Left ventricle myocardium inferior (tissue), 1 donor: ENCODE results near the gene CD300H. TPM values are rescaled to one million over a fixed set of nuclear protein-coding genes. Genes with fewer than 3 reads are reported as not detected.

Experiments used
- DNase-seq: peaks from one replicate; pipeline ENCODE4 v3.0.0-alpha.2; 2020
- H3K27ac ChIP-seq: fragments of 200-600 bp; replicated peaks from 2 replicates; pipeline ENCODE4 v1.8.0; 2021
- H3K27me3 ChIP-seq: fragments of 200-600 bp; 2 replicates; pipeline ENCODE4 v1.8.0; 2021; ENCODE audit warnings: low read depth
- H3K36me3 ChIP-seq: fragments of 200-600 bp; 2 replicates; pipeline ENCODE4 v1.8.0; 2021
- H3K4me1 ChIP-seq: fragments of 200-600 bp; 2 replicates; pipeline ENCODE4 v1.8.0; 2021
- H3K4me3 ChIP-seq: fragments of 200-600 bp; 2 replicates; pipeline ENCODE4 v1.8.0; 2021; ENCODE audit warnings: mild to moderate bottlenecking, moderate library complexity
- H3K9me3 ChIP-seq: fragments of 200-600 bp; replicated peaks from 2 replicates; pipeline ENCODE4 v1.8.0; 2021
- intact Hi-C: fragments of 100-400 bp; cut with micrococcal nuclease; formaldehyde crosslinking; loops from one replicate; pipeline ENCODE4 v1.11.0; 2022
- total RNA-seq: library from RNA; stranded (reverse); fragmentation: NEBNext Ultra II Directional; extraction: Animal tissue kit (Norgen Biotek cat#: 25700); gene quantifications from one replicate; pipeline ENCODE4 v1.2.1, GENCODE V29; 2021
- TF ChIP-seq, protein P1 (sequence below): fragments of 200-600 bp; IDR thresholded peaks from 2 replicates; pipeline ENCODE4 v1.8.0; 2021; ENCODE audit warnings: antibody characterized with exemption, mild to moderate bottlenecking, borderline replicate concordance
- donor health status: DM: no; HTN: yes; CAD: no; lungs with severe emphysema.

CD300H gene
- total RNA-seq, 1 donor from 2014 or later, result not detected

DNA sequence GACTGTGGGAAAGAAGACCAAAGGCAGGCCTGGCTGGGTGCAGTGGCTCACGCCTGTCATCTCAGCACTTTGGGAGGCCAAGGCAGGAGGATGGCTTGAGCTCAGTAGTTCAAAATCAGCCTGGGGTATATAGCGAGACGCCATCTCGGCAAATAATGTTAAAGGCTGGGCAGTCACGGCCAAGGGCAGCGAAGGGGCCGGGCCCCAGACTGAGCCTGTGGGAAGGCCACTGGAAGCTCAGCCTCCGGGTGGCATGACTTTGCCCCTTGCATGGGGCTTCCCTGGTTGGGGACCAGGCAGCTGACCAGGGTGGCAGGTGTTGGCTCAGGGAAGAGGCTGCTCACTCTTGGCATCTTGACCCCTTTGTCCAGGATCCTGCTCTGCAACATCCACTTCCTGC lies 38.7 kb upstream of the CD300H start:
- no peak overlapping the region for H3K4me3 ChIP-seq
- H3K27ac ChIP-seq, result no peak overlapping the region
- intact Hi-C loops, result no loop called here
- TF ChIP-seq, protein P1, sequence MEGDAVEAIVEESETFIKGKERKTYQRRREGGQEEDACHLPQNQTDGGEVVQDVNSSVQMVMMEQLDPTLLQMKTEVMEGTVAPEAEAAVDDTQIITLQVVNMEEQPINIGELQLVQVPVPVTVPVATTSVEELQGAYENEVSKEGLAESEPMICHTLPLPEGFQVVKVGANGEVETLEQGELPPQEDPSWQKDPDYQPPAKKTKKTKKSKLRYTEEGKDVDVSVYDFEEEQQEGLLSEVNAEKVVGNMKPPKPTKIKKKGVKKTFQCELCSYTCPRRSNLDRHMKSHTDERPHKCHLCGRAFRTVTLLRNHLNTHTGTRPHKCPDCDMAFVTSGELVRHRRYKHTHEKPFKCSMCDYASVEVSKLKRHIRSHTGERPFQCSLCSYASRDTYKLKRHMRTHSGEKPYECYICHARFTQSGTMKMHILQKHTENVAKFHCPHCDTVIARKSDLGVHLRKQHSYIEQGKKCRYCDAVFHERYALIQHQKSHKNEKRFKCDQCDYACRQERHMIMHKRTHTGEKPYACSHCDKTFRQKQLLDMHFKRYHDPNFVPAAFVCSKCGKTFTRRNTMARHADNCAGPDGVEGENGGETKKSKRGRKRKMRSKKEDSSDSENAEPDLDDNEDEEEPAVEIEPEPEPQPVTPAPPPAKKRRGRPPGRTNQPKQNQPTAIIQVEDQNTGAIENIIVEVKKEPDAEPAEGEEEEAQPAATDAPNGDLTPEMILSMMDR, result no peak
- H3K27me3 ChIP-seq, result peaks cover 61% of the 10 kb centered on the region
- no peaks in the 10 kb centered on the region for H3K36me3 ChIP-seq
- no peaks in the 10 kb centered on the region for H3K4me1 ChIP-seq
- DNase-seq, result no peak
- no peaks in the 10 kb centered on the region for H3K9me3 ChIP-seq

DNA sequence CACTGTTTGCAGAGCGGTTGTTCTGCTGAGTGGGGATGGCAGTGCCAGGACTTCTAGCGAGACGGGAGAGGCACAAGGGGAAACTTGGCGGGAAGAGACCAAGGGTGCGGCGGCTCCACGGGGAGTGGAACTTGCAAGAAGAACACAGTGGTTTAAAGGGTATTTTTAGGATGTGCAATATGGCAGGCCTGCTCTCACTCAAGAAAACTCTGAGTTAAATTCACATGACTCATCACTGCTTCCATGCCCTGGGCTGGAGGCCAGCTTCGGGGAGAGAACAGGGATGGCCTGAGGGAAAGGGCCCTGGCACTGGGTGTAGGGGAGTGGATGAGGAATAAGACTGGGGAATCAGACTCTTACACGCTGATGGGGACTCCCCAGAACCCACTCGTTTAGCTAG lies 38.1 kb upstream of the CD300H start:
- peak; percentile 62 for DNase-seq
- TF ChIP-seq, protein P1, result no peak
- Histone ChIP-seq H3K36me3 (no peaks in the 10 kb centered on the region), H3K4me1 (no peaks in the 10 kb centered on the region), H3K27ac (no peak overlapping the region), H3K4me3 (no peak overlapping the region), H3K27me3 (peaks cover 63% of the 10 kb centered on the region), H3K9me3 (no peaks in the 10 kb centered on the region)
- intact Hi-C loops, result no loop called here

DNA sequence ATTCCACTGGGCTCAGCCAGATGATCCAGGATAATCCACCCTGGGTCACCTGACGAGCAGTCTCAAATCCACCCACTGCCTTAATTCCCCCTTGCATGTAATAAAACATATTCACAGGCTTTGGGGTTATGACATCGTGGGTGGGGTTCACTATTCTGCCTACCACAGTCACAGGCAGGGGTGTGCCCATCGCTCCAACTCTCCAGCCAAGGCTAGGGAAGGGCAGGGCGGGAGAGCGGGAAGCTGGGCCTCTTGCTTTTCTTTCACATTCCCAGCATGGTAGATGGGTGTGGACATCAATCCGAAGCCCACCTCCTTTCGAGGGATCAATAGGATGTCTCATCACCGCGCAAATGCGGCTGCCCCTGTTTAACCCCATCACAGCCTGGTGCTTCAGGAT lies 37.5 kb upstream of the CD300H start:
- Histone ChIP-seq H3K4me1 (no peaks in the 10 kb centered on the region), H3K27ac (no peak overlapping the region)
- intact Hi-C loops, result no loop called here

DNA sequence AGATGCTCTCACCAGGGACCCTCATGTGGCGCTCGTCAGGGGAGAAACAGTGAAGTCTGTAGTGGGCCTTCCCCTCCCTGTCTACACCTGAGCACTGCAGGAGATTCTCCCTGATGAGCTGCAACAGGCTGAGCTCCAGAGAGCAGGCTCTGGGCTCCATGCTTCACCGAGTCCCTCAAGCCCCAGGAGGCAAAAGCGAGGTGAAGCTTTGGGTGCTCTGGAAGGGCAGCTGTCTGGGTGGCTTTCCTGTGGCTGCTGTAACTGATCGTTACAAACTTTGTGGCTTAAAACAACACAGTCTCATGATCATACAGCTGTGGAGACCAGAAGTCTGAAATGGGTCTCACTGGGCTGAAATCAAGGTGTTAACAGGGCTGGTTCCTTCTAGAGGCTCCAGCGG lies 36.9 kb upstream of the CD300H start:
- no peak for DNase-seq
- Histone ChIP-seq H3K27me3 (peaks cover 61% of the 10 kb centered on the region), H3K27ac (no peak overlapping the region), H3K4me3 (no peak overlapping the region), H3K36me3 (no peaks in the 10 kb centered on the region), H3K4me1 (no peaks in the 10 kb centered on the region), H3K9me3 (no peaks in the 10 kb centered on the region)
- intact Hi-C loops, result no loop called here
- TF ChIP-seq, protein P1, result no peak

More for the DNA sequence above, 37.5 kb upstream of the CD300H start:
- peaks cover 61% of the 10 kb centered on the region for H3K27me3 ChIP-seq
- TF ChIP-seq, protein P1, result no peak
- no peak for DNase-seq
- no peak overlapping the region for H3K4me3 ChIP-seq
- H3K36me3 ChIP-seq, result no peaks in the 10 kb centered on the region
- H3K9me3 ChIP-seq, result no peaks in the 10 kb centered on the region

DNA sequence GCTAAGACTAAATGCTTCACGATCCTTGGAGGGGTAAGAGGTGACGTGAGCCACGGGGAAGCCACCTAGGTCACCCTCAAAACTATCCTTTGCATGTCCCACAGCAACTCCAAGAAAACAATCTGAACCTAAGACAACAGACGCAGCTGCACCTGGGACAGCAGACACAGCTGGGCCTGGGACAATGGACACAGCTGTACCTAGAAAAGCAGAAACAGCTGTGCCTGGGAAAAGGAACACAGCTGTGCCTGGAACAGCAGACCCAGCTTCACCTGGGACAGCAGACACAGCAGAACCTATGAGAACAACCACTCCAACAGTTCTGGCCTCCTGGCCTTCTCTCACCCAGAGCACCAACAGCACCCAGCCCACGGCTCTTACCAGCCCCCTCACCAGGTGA lies 36.4 kb upstream of the CD300H start:
- no peaks in the 10 kb centered on the region for H3K4me1 ChIP-seq

More for the DNA sequence above, 36.4 kb upstream of the CD300H start:
- Histone ChIP-seq H3K9me3 (no peaks in the 10 kb centered on the region), H3K4me3 (no peak overlapping the region), H3K27me3 (peaks cover 65% of the 10 kb centered on the region), H3K27ac (no peak overlapping the region), H3K36me3 (no peaks in the 10 kb centered on the region)
- intact Hi-C loops, result no loop called here
- TF ChIP-seq, protein P1, result no peak
- no peak for DNase-seq
